ENCODE measurements around the gene DPF1.

DNA sequence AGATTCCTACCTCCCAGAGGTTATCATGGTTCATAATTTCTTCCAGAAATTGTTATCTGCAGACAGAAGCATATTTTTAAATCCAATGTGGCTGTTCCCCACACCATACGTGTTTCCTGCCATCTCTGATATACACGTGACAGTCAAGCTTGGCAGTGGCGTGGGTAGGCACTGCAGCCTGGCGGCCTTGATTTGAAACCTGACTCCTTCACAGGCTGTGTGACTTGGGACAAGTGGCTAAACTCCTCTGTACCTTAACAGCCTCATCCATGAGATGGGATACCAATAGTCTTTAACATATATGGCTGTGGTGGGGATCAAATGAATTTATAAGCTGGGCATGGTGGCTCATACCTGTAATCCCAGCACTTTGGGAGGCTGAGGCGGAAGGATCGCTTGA is 33.2 kb downstream of the DPF1 start:
- TF ChIP-seq CTCF (IDR thresholded peaks at IDR 0.05; ENCODE audit: low read depth, low read length, poor library complexity, severe bottlenecking) = no peak
- no peak for TF ChIP-seq EZH2phosphoT487 (IDR thresholded peaks at IDR 0.05; ENCODE audit: borderline replicate concordance, low read length)

Measured in DOHH2 (cell line).